Right atrium auricular region (tissue), 2 donors: ENCODE results near the gene RPRD1A. TPM values are rescaled to one million over a fixed set of nuclear protein-coding genes. Genes with fewer than 3 reads are reported as not detected.

Source experiments
- DNase-seq: peaks from one replicate; pipeline ENCODE4 v3.0.0-alpha.2; 2019; ENCODE audit warnings: low spot score
- H3K27ac ChIP-seq, 2 donors: fragments of 200-600 bp; sonication (generic); 1 replicate in 1 of 2; 2 replicates in 1 of 2; pipeline ENCODE4 v1.5.1; 2016 to 2019
- H3K27me3 ChIP-seq, 2 donors: fragments of 200-600 bp; sonication (generic); one replicate each; pipeline versions ENCODE4 v1.5.1 to v1.6.0; 2017 to 2019
- H3K36me3 ChIP-seq: fragments of 200-600 bp; sonication (generic); one replicate; pipeline ENCODE4 v1.5.1; 2016
- H3K4me1 ChIP-seq, 2 donors: fragments of 200-600 bp; sonication (generic); one replicate each; pipeline versions ENCODE4 v1.5.1 to v1.6.0; 2017 to 2019
- H3K4me3 ChIP-seq, 2 donors: fragments of 200-600 bp; sonication (generic); 1 replicate in 1 of 2; 2 replicates in 1 of 2; pipeline ENCODE4 v1.5.1; 2017 to 2019; ENCODE audit warnings: mild to moderate bottlenecking in 1 of 2, moderate library complexity in 1 of 2
- H3K9me3 ChIP-seq, 2 donors: fragments of 200-600 bp; sonication (generic); one replicate each; pipeline ENCODE4 v1.5.1; 2019
- total RNA-seq, 2 donors: library from RNA; depleted of rRNA; stranded (reverse); fragments of >200 nt; gene quantifications; one replicate each; pipeline ENCODE4 v1.1.0, GENCODE V29; 2016
- TF ChIP-seq, protein P1 (sequence below), 2 donors: fragments of 200-600 bp; sonication (generic); IDR thresholded peaks; one replicate each; pipeline ENCODE4 v1.5.1; 2019; ENCODE audit warnings: antibody characterized with exemption in 2 of 2

RPRD1A gene
- total RNA-seq, 2 donors from 2014 or later = 34.2 to 51.7 TPM

DNA sequence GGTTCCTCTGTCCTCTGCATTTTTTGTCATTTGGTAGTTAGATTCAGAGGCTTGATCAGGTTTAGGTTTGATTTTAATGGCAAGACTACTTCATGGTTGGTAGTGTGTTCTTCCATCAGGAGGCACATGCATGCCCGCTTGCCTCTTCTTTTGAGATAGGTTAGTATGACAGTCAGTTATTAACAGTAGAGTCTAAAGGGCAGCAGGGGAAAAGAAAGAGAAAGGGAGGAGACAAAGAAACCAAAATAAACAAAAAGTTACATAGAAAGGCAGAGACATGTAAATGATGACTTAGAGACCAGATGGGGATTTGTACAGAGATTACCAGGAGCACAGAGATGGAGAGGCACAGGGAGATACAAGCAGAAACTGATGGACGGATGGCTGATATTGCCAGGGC, 105.0 kb downstream of the RPRD1A start:
- DNase-seq = no peak

GRCh38 chr18:35956226-35956625, 111.1 kb downstream of the RPRD1A start:
- Histone ChIP-seq H3K4me1 (no peaks in the 10 kb centered on the region), H3K9me3 (peaks cover 0 to 11% of the 10 kb centered on the region in 2 donors), H3K27me3 (no peaks in the 10 kb centered on the region), H3K27ac (no peak overlapping the region), H3K36me3 (no peaks in the 10 kb centered on the region), H3K4me3 (no peak overlapping the region)
- DNase-seq = no peak
- TF ChIP-seq, protein P1, sequence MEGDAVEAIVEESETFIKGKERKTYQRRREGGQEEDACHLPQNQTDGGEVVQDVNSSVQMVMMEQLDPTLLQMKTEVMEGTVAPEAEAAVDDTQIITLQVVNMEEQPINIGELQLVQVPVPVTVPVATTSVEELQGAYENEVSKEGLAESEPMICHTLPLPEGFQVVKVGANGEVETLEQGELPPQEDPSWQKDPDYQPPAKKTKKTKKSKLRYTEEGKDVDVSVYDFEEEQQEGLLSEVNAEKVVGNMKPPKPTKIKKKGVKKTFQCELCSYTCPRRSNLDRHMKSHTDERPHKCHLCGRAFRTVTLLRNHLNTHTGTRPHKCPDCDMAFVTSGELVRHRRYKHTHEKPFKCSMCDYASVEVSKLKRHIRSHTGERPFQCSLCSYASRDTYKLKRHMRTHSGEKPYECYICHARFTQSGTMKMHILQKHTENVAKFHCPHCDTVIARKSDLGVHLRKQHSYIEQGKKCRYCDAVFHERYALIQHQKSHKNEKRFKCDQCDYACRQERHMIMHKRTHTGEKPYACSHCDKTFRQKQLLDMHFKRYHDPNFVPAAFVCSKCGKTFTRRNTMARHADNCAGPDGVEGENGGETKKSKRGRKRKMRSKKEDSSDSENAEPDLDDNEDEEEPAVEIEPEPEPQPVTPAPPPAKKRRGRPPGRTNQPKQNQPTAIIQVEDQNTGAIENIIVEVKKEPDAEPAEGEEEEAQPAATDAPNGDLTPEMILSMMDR (IDR thresholded peaks at IDR 0.05) = no peak

More for the DNA sequence above, 105.0 kb downstream of the RPRD1A start:
- Histone ChIP-seq H3K9me3 (peaks cover 0 to 6% of the 10 kb centered on the region in 2 donors), H3K4me1 (no peaks in the 10 kb centered on the region), H3K27me3 (no peaks in the 10 kb centered on the region), H3K36me3 (no peaks in the 10 kb centered on the region), H3K27ac (no peak overlapping the region), H3K4me3 (no peak overlapping the region)
- TF ChIP-seq, protein P1 (IDR thresholded peaks at IDR 0.05) = no peak

- Histone ChIP-seq H3K4me3 (no peak overlapping the region), H3K27ac (no peak overlapping the region), H3K27me3 (no peaks in the 10 kb centered on the region), H3K9me3 (peaks cover 0 to 4% of the 10 kb centered on the region in 2 donors), H3K4me1 (no peaks in the 10 kb centered on the region), H3K36me3 (no peaks in the 10 kb centered on the region)
- TF ChIP-seq, protein P1 (IDR thresholded peaks at IDR 0.05) = no peak
- no peak for DNase-seq
Measured at GRCh38 chr18:35953688-35954087, 113.7 kb downstream of the RPRD1A start.

- DNase-seq = no peak
- Histone ChIP-seq H3K27ac (no peak overlapping the region), H3K4me1 (no peaks in the 10 kb centered on the region), H3K27me3 (no peaks in the 10 kb centered on the region), H3K36me3 (no peaks in the 10 kb centered on the region), H3K9me3 (peaks cover 0 to 4% of the 10 kb centered on the region in 2 donors), H3K4me3 (peak overlapping the region in 1 of 2 donors; percentile 59)
- TF ChIP-seq, protein P1 (IDR thresholded peaks at IDR 0.05) = peak in 1 of 2 donors; percentile 6
Measured at GRCh38 chr18:35950628-35950982, 116.8 kb downstream of the RPRD1A start.

GRCh38 chr18:35949903-35950627, 117.3 kb downstream of the RPRD1A start:
- Histone ChIP-seq H3K4me1 (no peaks in the 10 kb centered on the region), H3K27me3 (no peaks in the 10 kb centered on the region), H3K36me3 (no peaks in the 10 kb centered on the region), H3K4me3 (peak overlapping the region; percentile 59 to 69), H3K27ac (peak overlapping the region; percentile 26 to 54), H3K9me3 (peaks cover 0 to 4% of the 10 kb centered on the region in 2 donors)
- DNase-seq = no peak
- TF ChIP-seq, protein P1 (IDR thresholded peaks at IDR 0.05) = peak; percentile 89 to 98
